K562 (cell line): ENCODE measurements around the gene OPN1MW3. TPM values are rescaled to one million over a fixed set of nuclear protein-coding genes. Genes with fewer than 3 reads are reported as not detected.

ENCODE experiments used
- BHLHE40 ChIP-seq: IDR thresholded peaks from 2 replicates; pipeline ENCODE4 v1.6.1; 2011; ENCODE audit warnings: low read length, improper control_type of control experiment
- polyA plus RNA-seq, 8 experiments: library from polyadenylated mRNA; depleted of rRNA in 4 of 8; stranded (reverse) in 5 of 8; unstranded in 3 of 8; fragments of >200 nt; fragmentation: Nextera tagmentation in 2 of 8; fragmentation: Illumina TruSeq in 1 of 8; extraction: Ambion mirVana in 2 of 8; extraction: Trizol in 1 of 8; gene quantifications; 2 replicates each; pipeline versions ENCODE4 v1.2.1 to v1.2.3, GENCODE V29; 2011 to 2014; ENCODE audit warnings: inconsistent platforms in 1 of 8, missing spikeins in 1 of 8
- total RNA-seq, 7 experiments: library from RNA; depleted of rRNA in 6 of 7; stranded (reverse); fragments of >200 nt in 6 of 7; fragmentation: Illumina TruSeq in 2 of 7; extraction: Trizol in 2 of 7; gene quantifications; 2 replicates each; pipeline versions ENCODE4 v1.2.1 to v1.2.3, GENCODE V29; 2011 to 2021; ENCODE audit warnings: low replicate concordance in 1 of 7
- TF ChIP-seq, protein P1 (sequence below): sonication (generic); formaldehyde crosslinking; IDR thresholded peaks from 2 replicates; pipeline ENCODE4 v1.9.0; 2022; ENCODE audit warnings: mild to moderate bottlenecking, missing genetic modification reagents
- TF ChIP-seq, protein P2 (sequence below): fragments of 450-650 bp; IDR thresholded peaks from 2 replicates; pipeline ENCODE4 v1.6.1; 2018; ENCODE audit not compliant: partially characterized antibody
- TF ChIP-seq, protein P3 (sequence below): sonication (generic); formaldehyde crosslinking; IDR thresholded peaks from 2 replicates; pipeline ENCODE4 v1.8.1; 2023; ENCODE audit warnings: mild to moderate bottlenecking, missing genetic modification reagents

OPN1MW3 gene
- total and polyA plus RNA-seq, 9 of the 15 experiments (the other 6 are each of a cell fraction or from before 2014, with no cell fraction given): not detected

- TF ChIP-seq, protein P1, sequence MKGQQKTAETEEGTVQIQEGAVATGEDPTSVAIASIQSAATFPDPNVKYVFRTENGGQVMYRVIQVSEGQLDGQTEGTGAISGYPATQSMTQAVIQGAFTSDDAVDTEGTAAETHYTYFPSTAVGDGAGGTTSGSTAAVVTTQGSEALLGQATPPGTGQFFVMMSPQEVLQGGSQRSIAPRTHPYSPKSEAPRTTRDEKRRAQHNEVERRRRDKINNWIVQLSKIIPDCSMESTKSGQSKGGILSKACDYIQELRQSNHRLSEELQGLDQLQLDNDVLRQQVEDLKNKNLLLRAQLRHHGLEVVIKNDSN (CRISPR knock-in tag): peak; percentile 56
- TF ChIP-seq, protein P2, sequence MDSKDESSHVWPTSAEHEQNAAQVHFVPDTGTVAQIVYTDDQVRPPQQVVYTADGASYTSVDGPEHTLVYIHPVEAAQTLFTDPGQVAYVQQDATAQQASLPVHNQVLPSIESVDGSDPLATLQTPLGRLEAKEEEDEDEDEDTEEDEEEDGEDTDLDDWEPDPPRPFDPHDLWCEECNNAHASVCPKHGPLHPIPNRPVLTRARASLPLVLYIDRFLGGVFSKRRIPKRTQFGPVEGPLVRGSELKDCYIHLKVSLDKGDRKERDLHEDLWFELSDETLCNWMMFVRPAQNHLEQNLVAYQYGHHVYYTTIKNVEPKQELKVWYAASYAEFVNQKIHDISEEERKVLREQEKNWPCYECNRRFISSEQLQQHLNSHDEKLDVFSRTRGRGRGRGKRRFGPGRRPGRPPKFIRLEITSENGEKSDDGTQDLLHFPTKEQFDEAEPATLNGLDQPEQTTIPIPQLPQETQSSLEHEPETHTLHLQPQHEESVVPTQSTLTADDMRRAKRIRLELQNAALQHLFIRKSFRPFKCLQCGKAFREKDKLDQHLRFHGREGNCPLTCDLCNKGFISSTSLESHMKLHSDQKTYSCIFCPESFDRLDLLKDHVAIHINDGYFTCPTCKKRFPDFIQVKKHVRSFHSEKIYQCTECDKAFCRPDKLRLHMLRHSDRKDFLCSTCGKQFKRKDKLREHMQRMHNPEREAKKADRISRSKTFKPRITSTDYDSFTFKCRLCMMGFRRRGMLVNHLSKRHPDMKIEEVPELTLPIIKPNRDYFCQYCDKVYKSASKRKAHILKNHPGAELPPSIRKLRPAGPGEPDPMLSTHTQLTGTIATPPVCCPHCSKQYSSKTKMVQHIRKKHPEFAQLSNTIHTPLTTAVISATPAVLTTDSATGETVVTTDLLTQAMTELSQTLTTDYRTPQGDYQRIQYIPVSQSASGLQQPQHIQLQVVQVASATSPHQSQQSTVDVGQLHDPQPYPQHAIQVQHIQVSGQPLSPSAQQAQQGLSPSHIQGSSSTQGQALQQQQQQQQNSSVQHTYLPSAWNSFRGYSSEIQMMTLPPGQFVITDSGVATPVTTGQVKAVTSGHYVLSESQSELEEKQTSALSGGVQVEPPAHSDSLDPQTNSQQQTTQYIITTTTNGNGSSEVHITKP: no peak
- TF ChIP-seq BHLHE40: peak; percentile 36; the same call in 1 of the 2 replicates
- TF ChIP-seq, protein P3, sequence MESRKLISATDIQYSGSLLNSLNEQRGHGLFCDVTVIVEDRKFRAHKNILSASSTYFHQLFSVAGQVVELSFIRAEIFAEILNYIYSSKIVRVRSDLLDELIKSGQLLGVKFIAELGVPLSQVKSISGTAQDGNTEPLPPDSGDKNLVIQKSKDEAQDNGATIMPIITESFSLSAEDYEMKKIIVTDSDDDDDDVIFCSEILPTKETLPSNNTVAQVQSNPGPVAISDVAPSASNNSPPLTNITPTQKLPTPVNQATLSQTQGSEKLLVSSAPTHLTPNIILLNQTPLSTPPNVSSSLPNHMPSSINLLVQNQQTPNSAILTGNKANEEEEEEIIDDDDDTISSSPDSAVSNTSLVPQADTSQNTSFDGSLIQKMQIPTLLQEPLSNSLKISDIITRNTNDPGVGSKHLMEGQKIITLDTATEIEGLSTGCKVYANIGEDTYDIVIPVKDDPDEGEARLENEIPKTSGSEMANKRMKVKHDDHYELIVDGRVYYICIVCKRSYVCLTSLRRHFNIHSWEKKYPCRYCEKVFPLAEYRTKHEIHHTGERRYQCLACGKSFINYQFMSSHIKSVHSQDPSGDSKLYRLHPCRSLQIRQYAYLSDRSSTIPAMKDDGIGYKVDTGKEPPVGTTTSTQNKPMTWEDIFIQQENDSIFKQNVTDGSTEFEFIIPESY: peak; percentile 80
These were observed 37.6 kb downstream of the OPN1MW3 start, which contains the start of gene TEX28 (continued) for GRCh38 chrX:154294791-154295574.
